ENCODE measurements around the gene PYCR2. TPM values are rescaled to one million over a fixed set of nuclear protein-coding genes. Genes with fewer than 3 reads are reported as not detected.
A peak's percentile ranks its signal among the peaks of the same experiment; 100 is the strongest.

PYCR2 gene
- total and polyA plus RNA-seq, 10 of the 15 experiments (the other 5 are each of a cell fraction or from before 2014, with no cell fraction given) = 1.7 to 81.8 (median 54.9) TPM

GRCh38 chr1:225896937-225897549 lies 27.0 kb downstream of the PYCR2 start (continued):
- 0 out of 2 replicates have a peak, but pooled peaks have one; percentile 83 for TF ChIP-seq ZNF592 (IDR thresholded peaks at IDR 0.05)
- peak; percentile 91 for TF ChIP-seq PBX3 (IDR thresholded peaks at IDR 0.05; ENCODE audit: insufficient replicate concordance, low read depth, low read length)
- TF ChIP-seq BACH1 (IDR thresholded peaks at IDR 0.05; ENCODE audit: borderline replicate concordance) = peak; percentile 57; the same call in 1 of the 2 replicates
- peak; percentile 88 for TF ChIP-seq IKZF1 (conservative IDR thresholded peaks at IDR 0.05)
- TF ChIP-seq ATF2 (IDR thresholded peaks at IDR 0.05; ENCODE audit: low read length) = 0 out of 2 replicates have a peak, but pooled peaks have one; percentile 49
- TF ChIP-seq SKIL (IDR thresholded peaks at IDR 0.05; ENCODE audit: low read depth, poor library complexity, severe bottlenecking) = peak; percentile 61
- TF ChIP-seq BHLHE40 (IDR thresholded peaks at IDR 0.05; ENCODE audit: borderline replicate concordance in 1 of 2, low read depth in 2 of 2, low read length in 1 of 2) = peak; percentile 96 to 98
- TF ChIP-seq USF2 (IDR thresholded peaks at IDR 0.05; ENCODE audit: borderline replicate concordance, low read depth, low read length) = no peak
- TF ChIP-seq RAD51 (IDR thresholded peaks at IDR 0.05) = no peak
- TF ChIP-seq TCF12 (IDR thresholded peaks at IDR 0.05; ENCODE audit: low read depth, low read length) = peak; percentile 73; the same call in 1 of the 2 replicates
- 0 out of 2 replicates have a peak, but pooled peaks have one; percentile 27 for TF ChIP-seq CHD2 (IDR thresholded peaks at IDR 0.05; ENCODE audit: borderline replicate concordance, low read depth, low read length)
- peak; percentile 30; the same call in 1 of the 2 replicates for TF ChIP-seq FOXK2 (IDR thresholded peaks at IDR 0.05)
- peak; percentile 98 for TF ChIP-seq PKNOX1 (IDR thresholded peaks at IDR 0.05)
